Ascending aorta (tissue), 2 donors: ENCODE data around the gene SCUBE3. TPM values are rescaled to one million over a fixed set of nuclear protein-coding genes. Genes with fewer than 3 reads are reported as not detected.

Experiments used
- DNase-seq, 2 donors: peaks; one replicate each; pipeline ENCODE4 v3.0.0-alpha.2; 2019; ENCODE audit warnings: low spot score in 2 of 2
- H3K27ac ChIP-seq, 2 donors: fragments of 200-600 bp; sonication (generic); one replicate each; pipeline ENCODE4 v1.5.1; 2016 to 2017; ENCODE audit warnings: mild to moderate bottlenecking in 1 of 2
- H3K27me3 ChIP-seq: fragments of 200-600 bp; sonication (generic); one replicate; pipeline ENCODE4 v1.5.1; 2017
- H3K36me3 ChIP-seq, 2 donors: fragments of 200-600 bp; sonication (generic); one replicate each; pipeline ENCODE4 v1.5.1; 2016
- H3K4me1 ChIP-seq, 2 donors: fragments of 200-600 bp; sonication (generic); one replicate each; pipeline ENCODE4 v1.5.1; 2016 to 2017; ENCODE audit warnings: mild to moderate bottlenecking in 1 of 2
- H3K4me3 ChIP-seq, 2 donors: fragments of 200-600 bp; sonication (generic); one replicate each; pipeline ENCODE4 v1.5.1; 2016 to 2017; ENCODE audit warnings: mild to moderate bottlenecking in 1 of 2
- H3K9me3 ChIP-seq, 2 donors: fragments of 200-600 bp; sonication (generic); one replicate each; pipeline ENCODE4 v1.5.1; 2016
- intact Hi-C: fragments of 100-400 bp; cut with DNase I; formaldehyde crosslinking; loops from one replicate; pipeline ENCODE4 v1.15.1; 2023
- total RNA-seq: library from RNA; depleted of rRNA; stranded (reverse); fragments of >200 nt; gene quantifications from one replicate; pipeline ENCODE4 v1.1.0, GENCODE V29; 2016
- TF ChIP-seq, protein P1 (sequence below), 3 experiments: fragments of 200-600 bp in 2 of 3; fragments of 450-650 bp in 1 of 3; sonication (generic) in 2 of 3; IDR thresholded peaks; one replicate each; pipeline ENCODE4 v1.5.1; 2016 to 2019; ENCODE audit warnings: antibody characterized with exemption in 3 of 3, mild to moderate bottlenecking in 1 of 3, moderate library complexity in 1 of 3

Gene SCUBE3
- total RNA-seq, 1 donor from 2014 or later, result 29.5 TPM

DNA sequence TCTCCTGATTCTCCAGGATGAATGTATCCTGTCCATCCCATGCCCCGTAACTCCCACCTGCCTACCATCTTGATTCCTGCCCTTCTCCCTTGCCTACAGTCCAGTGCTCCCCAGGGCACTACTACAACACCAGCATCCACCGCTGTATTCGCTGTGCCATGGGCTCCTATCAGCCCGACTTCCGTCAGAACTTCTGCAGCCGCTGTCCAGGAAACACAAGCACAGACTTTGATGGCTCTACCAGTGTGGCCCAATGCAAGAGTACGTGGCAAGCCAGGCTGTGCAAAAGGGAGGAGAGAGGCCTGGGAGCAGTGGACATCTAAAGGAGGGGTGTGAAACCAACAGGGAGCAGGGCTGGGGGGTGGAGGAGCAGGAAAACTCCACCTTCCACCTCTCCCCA lies 30.8 kb downstream of the SCUBE3 start:
- TF ChIP-seq, protein P1, sequence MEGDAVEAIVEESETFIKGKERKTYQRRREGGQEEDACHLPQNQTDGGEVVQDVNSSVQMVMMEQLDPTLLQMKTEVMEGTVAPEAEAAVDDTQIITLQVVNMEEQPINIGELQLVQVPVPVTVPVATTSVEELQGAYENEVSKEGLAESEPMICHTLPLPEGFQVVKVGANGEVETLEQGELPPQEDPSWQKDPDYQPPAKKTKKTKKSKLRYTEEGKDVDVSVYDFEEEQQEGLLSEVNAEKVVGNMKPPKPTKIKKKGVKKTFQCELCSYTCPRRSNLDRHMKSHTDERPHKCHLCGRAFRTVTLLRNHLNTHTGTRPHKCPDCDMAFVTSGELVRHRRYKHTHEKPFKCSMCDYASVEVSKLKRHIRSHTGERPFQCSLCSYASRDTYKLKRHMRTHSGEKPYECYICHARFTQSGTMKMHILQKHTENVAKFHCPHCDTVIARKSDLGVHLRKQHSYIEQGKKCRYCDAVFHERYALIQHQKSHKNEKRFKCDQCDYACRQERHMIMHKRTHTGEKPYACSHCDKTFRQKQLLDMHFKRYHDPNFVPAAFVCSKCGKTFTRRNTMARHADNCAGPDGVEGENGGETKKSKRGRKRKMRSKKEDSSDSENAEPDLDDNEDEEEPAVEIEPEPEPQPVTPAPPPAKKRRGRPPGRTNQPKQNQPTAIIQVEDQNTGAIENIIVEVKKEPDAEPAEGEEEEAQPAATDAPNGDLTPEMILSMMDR (IDR thresholded peaks at IDR 0.05), result no peak
- DNase-seq, result no peak
- Histone ChIP-seq H3K27ac (peak overlapping the region; percentile 23 to 53), H3K27me3 (no peaks in the 10 kb centered on the region), H3K9me3 (no peaks in the 10 kb centered on the region), H3K4me3 (no peak overlapping the region), H3K4me1 (peaks cover 6 to 18% of the 10 kb centered on the region in 2 donors), H3K36me3 (peaks cover 54 to 58% of the 10 kb centered on the region in 2 donors)
- intact Hi-C loops, result no loop called here

DNA sequence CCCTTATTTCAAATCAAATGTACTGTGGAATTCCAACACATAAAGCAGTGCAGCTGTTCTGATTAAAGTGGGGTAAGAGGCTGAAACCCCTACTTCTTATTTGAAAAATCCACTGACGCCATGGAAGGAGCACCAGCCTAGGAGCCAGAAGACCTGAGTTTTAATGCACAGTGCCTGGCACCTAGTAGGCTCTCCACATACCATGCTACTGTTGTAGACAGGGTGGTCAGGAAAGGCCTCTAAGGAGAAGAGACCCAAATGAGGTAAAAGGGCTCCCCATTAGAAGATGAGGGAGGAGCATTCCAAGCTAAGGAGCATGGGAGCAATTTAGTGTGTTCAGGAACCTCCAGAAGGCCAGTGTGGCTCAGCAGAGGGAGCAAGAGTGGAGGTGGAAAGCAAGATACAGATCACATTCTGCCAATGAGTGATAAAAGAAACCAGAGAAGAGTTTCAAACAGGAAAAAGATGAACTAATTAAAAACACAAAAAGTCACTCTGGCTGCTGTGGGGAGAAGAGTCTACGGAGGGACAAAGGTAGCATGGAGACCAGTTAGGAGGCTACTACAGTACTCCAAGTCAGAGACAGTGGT lies 34.0 kb downstream of the SCUBE3 start:
- Histone ChIP-seq H3K27ac (peak overlapping the region; percentile 55 to 66), H3K9me3 (no peaks in the 10 kb centered on the region), H3K4me1 (peaks cover 0 to 21% of the 10 kb centered on the region in 2 donors), H3K4me3 (no peak overlapping the region), H3K27me3 (no peaks in the 10 kb centered on the region), H3K36me3 (peaks cover 36 to 41% of the 10 kb centered on the region in 2 donors)
- TF ChIP-seq, protein P1 (IDR thresholded peaks at IDR 0.05), result no peak
- intact Hi-C loops, result no loop called here
- no peak for DNase-seq

- Histone ChIP-seq H3K4me3 (no peak overlapping the region), H3K36me3 (peaks cover 31 to 35% of the 10 kb centered on the region in 2 donors), H3K4me1 (peaks cover 0 to 21% of the 10 kb centered on the region in 2 donors), H3K9me3 (no peaks in the 10 kb centered on the region), H3K27ac (peak overlapping the region; percentile 55 to 66), H3K27me3 (no peaks in the 10 kb centered on the region)
- DNase-seq, result no peak
- TF ChIP-seq, protein P1 (IDR thresholded peaks at IDR 0.05), result no peak
- intact Hi-C loops, result no loop called here
Measured at GRCh38 chr6:35248300-35248699, 34.5 kb downstream of the SCUBE3 start.

GRCh38 chr6:35248965-35249364 lies 35.2 kb downstream of the SCUBE3 start:
- peak overlapping the region; percentile 55 to 66 for H3K27ac ChIP-seq
- no peak for DNase-seq
- intact Hi-C loops, result no loop called here
- peaks cover 24 to 29% of the 10 kb centered on the region in 2 donors for H3K36me3 ChIP-seq
- no peaks in the 10 kb centered on the region for H3K27me3 ChIP-seq
- TF ChIP-seq, protein P1 (IDR thresholded peaks at IDR 0.05), result no peak
- no peak overlapping the region for H3K4me3 ChIP-seq
- H3K4me1 ChIP-seq, result peaks cover 0 to 21% of the 10 kb centered on the region in 2 donors
- H3K9me3 ChIP-seq, result no peaks in the 10 kb centered on the region

DNA sequence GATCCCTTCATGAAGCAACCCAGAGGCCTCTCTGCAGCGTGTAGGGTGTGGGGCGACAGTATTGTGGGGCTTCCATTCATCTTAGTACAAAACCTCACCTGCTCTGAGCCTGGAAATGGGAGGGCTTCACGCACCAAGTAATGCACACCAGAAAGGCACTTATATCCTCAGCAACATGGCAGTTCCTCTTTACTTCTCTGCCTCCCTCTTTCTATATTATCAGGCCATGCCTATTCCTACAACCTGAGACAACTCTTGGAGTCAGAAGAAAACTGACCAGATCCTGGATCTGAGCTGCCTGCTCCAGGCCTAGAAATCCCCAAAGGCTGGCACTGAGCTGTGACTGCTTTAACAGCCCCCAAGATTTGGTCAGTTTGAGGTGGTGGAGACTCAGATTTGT lies 38.2 kb downstream of the SCUBE3 start:
- intact Hi-C loops, result no loop called here
- TF ChIP-seq, protein P1 (IDR thresholded peaks at IDR 0.05), result no peak
- H3K4me3 ChIP-seq, result no peak overlapping the region
- H3K36me3 ChIP-seq, result no peaks in the 10 kb centered on the region
- no peaks in the 10 kb centered on the region for H3K27me3 ChIP-seq
- no peaks in the 10 kb centered on the region for H3K9me3 ChIP-seq
- H3K27ac ChIP-seq, result peak overlapping the region in 1 of 2 donors; percentile 40
- DNase-seq, result no peak
- peaks cover 0 to 21% of the 10 kb centered on the region in 2 donors for H3K4me1 ChIP-seq
